HG03045 (cell line): ENCODE results near the gene CCDC178.
"Not testable (repeated sequence)": the region's sequence is repeated elsewhere in the genome, so short reads cannot be mapped to it uniquely, and the experiment has no call there.

Experiments used
- ATAC-seq: cut with Tn5 transposase; IDR thresholded peaks from one replicate; pipeline ENCODE4 v1.9.1; 2021; ENCODE audit warnings: mild to moderate bottlenecking, moderate library complexity; ENCODE audit not compliant: unreplicated experiment

Gene CCDC178, protein sequence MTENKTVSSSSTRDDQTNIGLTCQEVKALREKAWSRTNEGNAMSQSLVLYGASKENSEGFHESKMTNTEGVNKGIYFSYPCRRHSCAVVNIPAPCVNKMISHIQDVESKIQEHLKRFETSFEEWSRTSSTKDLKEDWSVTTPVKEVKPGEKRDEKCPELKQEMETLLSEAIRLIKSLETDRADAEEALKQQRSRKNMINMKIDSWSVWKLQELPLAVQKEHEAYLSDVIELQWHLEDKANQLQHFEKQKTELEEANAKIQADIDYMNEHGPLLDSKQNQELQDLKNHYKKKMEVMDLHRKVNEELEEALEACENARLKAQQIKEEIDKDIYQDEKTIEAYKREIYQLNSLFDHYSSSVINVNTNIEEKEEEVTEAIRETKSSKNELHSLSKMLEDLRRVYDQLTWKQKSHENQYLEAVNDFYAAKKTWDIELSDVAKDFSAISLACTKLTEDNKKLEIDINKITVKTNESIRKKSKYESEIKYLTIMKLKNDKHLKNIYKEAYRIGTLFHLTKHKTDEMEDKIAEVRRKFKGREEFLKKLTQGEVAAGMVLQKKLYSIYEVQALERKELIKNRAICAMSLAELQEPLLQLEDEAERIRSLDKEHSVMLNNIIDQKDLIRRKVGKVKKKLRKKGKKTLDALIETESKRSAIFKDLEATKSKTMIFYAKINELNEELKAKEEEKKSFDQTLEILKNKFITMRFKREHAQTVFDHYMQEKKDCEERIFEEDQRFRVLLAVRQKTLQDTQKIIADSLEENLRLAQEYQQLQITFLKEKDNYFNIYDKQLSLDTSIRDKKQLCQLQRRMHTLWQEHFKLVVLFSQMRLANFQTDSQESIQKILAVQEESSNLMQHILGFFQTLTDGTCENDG

DNA sequence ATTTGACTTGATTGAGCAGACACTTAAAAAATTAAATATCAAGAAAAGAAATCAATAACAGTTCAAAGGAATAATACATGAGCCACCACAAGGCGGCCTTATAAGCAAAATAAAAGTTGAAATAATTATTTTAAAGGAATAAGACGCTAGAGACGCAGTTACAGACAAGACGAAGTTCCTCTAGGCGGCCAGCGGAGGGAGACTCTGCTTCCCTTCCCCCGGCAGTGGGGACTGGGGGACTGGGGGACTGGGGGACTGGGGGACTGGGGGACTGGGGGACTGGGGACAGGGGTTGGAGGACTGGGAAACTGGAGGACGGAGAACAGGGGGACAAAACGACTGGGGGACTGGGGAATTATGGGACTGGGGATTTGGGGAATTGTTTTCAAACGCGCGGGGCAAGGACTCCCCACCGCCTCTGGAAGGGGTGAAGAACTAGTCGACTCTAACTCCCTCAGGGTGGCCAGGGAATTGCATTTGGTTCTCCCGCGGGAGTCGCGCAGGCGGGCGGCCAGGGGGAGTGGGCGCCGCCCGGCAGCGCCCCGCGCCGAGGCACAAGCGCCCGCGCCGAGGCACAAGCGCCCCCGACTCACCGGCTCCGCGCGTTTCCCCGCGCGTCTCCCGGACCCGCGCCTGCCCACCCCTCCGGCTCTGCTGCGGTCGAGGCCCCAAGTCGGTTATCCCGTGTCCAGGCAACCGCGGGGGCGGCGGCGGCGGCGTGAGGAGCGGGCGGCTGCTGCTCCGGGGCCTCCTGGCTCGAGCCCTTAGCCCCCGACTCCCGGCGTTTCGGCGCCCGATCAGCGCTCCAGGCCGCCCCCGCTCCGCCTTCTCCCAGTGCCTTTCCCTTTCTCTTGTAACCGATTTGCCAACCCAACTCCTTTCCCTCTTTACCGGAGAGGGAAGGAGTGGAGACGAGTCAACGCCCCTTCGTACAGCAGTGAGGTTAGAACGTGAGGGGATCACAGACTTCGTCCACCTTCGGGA lies at the start of gene CCDC178:
Gene CCDC178 (minus strand): TSS at position 662 of the 984 bp plus-strand sequence. CDS start 28,633 bp downstream, outside the sequence.
- ATAC-seq: no peak

DNA sequence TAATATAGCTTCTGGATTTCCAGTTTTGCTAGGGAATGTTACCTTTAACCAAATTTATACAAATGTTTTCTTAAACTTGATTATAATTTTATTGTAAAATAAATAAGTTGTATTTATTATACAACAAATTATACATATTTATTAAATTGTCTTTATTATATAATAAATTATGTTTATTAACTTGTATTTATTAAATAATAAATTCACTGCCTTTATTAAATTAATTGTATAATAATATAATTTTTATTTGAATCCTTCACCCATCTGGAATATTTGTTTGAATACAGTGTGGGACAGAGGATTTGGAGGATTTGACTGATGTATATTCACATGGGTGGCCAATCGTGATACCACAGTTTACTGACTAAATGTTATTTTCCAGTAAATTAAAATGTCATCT lies 43.4 kb upstream of the CCDC178 start:
- no peak for ATAC-seq

DNA sequence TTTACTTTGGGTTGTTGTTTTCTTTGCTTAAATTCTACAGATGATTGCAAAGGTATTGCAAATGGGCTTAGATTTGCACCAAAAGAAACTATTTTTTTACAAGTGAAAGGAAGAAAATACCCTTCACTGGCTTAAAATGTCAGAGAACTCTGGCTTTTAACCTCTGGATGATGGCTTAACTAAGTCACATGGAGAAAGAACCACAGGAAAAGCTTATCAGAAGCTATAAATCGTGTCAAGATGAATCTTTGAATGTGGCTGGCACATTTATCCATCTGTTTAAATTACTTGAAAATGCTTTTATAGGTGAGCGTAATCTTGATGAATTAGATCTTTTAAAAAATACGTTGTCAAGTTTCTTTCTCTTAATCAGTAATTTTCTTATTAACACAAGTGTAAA lies 32.0 kb upstream of the CCDC178 start:
- ATAC-seq: no peak

DNA sequence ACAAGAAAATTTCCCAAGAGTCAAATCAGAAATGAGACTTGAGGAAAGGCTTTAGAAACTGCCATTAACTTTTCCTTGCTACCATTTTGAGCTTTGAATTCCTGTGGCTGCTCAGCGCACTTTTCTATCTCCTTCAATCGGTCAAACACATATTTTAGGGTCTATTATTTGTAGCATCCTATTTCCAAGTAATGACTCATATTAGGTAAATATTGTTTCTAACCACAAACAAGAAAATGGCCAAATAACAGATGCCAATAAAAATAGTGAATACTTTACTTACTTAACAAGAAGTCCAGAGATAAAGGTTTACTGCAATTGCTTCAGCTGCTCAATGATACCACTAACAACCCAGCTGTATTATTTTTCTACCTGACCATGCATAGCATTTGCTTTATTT lies 29.7 kb upstream of the CCDC178 start:
- ATAC-seq: no peak

DNA sequence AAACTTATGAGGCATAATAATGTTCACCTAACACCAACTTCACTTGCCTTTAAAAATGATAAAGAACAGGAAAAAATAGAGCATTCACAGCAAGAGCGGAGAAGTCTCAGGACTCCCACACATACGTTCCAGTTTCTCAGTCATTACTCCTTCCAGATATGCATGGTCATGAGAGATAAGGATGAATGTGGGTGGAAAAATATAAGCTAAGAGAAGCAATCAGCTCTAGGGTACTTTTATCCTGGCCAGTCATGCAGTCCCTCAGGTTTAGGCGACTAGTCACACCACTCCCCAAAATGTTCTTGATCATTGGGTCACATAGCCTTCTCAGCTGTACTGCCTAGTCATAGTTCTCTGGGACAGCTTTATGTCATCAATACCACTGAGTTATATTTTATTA lies 29.2 kb upstream of the CCDC178 start:
- no peak for ATAC-seq

DNA sequence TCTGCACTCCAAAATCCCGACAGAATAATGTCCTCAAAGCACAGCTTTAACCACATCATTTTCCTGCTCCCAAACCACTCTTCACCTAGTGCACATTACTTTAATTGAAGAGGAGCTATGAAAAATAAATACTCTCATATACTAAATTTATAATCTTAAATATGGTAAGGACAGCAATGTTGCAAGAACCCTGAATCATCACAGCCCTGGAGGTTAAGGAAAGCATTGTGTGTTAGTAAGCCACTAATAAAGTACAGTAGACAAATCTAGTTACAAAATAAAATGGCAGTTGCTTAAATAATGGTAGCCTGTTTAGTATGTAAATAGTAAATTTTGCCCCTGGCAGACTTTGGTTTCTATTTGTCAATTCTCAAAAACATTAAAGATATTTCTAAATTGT lies 27.0 kb upstream of the CCDC178 start:
- ATAC-seq: no peak

DNA sequence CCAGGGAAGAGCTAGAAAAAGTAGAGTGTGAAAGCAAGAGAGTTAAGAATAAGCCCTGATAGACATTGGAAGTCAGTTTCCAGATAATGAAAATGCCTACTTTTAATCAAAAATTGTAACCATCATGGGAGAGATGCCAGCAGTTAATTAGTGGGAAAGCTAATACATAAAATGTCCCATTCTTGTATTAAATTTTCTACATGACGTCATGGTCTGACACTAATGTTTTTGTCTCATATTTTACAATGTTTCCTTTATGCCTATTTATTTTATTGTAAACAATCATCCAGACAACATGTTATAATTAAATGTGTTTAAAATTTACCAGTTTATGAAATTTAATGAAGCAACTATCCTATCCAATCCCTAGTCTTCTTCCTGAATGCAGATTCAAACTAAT lies 26.3 kb upstream of the CCDC178 start:
- no peak for ATAC-seq

DNA sequence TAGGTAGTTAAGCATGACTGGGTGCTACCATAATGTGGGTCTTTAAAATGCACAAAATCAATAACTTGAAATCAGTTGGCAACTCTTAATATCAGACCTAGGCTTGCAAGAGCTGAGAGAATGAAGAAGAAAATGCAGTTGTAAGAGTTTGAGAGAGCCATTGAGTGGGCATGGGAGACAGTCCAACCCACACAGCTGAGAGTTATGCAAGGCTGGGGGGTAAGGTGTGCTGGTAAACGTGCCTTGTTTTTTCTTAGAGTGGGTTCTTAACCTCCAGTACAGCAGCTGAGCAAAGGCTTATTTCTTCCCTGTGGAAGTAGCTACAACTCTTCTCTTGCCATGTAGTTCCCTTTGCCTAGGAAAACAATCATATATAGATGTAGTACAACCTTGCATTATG lies 20.2 kb upstream of the CCDC178 start:
- no peak for ATAC-seq

DNA sequence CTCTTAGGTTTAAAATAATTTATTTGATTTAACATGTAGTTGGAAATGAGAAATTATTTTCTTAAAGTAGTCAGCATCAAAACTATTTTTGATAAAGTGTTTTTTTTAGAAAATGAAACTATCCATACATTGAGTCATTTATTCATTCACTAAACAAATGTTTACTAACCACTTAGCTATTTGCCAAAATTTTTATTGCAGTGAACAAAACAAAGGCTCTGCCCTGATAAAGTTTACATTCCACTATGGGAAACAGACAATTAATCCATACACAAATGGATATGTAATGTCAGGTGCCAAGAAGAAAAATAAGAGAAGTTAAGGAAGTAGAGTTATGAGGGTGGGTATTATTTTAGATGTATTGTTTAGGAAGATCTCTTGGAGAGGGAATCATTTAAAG lies 19.1 kb upstream of the CCDC178 start:
- ATAC-seq: no peak

DNA sequence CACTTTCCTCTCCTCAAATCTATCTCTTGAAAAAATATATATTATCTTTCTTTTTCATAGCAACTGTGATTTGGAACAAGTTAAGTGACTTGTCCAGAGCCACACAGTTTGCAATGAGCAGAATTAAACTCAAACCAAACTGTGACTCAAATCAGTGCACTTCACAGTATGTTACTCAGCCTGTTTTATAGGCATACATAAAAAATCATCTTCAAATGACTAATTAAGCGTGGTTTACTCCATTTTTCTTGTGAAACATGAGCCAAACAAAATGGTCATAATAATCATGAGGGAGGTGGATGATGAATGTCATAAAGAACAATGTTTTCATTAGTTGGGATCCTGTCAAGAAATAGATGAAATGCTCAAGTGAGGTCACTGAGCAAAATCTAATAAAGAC lies 6.1 kb upstream of the CCDC178 start:
- ATAC-seq: no peak

DNA sequence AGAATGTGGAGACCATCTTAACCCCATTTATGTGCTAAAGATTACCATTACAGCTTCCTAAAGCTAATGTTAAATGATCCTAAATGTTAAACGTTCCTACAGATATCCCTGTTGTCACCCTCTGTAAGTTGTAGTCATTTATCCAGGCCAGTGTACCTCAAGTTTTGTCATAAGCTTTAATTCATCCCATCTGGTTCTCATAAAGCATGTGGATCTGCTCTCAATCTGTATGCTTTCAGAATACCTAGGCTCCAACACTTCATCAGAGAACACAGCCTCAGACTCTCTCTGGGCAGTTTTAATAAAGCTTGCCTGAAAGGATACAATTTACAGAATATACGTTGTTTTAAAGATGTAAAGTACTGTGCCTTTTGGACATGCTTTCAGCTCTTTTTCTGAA lies 4.2 kb upstream of the CCDC178 start:
- no peak for ATAC-seq

DNA sequence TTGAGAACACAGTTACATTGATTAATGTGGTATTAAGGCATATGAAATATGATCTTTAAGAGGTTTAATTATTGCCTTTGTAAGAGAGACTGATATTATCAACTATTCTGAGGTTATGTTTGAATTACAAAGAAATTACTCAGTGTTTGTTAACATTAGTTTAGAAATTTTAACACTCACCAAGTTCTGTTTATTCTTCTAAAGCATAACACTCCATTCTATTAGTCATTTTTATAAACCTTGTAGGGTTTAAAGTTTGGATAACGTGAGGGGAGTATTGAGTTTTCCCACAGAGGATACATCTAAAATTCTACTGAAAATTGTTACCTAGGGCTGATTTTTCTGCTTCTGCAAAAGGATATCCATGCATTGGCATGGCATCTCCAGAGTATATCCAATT lies 7.7 kb downstream of the CCDC178 start:
- no peak for ATAC-seq

DNA sequence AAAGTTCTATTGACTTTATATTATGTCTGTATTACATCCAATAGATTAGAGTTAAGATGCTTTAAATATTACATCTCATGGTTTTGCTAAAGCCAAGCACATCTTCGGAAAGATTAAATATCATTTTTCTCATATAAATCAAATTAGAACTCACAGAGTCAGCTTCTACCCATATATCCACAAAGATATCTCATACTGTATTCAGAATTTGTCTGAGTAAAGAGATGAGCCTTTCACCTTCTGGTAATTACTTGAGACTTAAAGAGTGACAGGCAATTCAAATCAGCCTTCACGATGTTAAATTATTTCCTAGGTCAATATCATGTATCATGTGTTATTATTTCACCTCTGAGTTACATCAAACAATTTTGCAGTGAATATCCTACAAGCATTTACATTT lies 13.0 kb downstream of the CCDC178 start:
- no peak for ATAC-seq

DNA sequence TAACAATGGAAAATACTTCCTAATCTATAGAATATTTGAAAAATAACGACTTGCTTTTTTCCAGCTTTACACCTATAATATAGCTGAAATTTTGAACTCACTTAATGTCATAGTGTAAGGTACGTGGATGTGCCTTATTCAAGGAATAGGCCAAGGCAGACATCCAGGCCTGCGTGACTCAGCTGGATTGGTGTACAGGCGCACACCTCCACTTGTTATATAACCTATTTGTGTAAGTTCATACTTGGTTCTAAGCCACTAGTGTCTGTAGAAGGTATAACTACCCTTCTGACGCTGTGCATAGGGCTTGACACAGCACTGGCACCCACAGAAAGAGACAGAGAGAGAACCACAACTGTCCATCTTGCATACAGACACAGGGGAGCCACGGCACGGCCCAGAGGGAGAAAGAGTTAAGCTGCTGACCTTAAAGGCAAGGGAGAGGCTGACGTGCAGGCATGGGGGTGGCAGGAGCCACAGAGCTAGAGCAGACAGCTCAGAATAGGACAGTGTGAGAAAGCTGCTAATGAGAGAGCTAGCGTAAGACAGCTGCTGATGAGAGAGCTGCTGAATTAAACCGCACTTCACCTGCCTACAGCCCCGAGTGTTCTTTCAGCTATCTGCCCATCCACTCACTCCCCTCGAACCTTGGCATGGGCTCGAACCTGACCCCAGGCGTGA lies 16.1 kb downstream of the CCDC178 start:
- no peak for ATAC-seq

DNA sequence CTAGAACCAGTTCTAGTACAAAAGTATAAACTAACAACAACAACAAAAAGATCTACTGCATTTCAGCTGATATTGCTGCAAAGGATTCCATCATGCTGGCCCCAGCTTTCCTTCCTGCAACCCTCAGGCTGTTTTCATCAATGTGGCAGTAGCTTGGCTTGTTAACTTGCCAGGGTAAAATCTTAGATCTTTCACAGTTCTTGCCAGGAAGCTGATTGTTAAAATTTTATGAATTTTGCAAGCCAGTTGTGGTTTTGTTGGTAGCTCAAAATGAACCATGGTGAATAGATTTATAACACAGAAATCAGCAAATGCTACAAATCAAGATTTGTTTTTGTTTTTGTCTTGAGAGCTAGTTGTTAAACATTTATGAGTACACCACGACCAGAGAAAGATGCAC lies 19.3 kb downstream of the CCDC178 start:
- ATAC-seq: no peak

DNA sequence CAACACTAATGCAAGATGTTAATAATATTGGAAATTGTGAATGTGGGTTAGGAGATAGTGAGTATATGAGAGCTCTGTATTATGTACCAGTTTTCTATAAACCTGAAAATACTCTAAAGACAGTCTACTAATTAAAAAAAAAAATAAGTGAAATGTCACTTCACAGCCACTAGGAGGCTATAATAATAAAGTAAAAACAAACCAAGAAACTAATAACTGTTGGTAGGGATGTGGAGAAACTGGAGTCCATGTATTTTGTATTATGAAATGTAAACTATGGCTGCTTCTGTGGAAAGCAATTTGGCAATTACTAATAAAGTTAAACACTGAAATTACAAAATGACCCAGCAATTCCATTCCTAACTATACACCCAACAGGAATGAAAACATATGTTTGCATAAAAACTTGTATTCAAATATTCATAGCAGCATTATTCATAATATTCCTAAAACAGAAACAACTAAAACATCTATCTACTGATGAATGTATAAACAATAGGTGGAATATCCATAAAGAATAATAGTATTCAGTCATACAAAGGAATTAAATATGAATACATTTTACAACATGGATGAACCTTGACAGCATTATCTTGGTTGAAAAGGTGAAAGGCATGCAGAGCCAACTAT lies 36.2 kb downstream of the CCDC178 start:
- no peak for ATAC-seq

DNA sequence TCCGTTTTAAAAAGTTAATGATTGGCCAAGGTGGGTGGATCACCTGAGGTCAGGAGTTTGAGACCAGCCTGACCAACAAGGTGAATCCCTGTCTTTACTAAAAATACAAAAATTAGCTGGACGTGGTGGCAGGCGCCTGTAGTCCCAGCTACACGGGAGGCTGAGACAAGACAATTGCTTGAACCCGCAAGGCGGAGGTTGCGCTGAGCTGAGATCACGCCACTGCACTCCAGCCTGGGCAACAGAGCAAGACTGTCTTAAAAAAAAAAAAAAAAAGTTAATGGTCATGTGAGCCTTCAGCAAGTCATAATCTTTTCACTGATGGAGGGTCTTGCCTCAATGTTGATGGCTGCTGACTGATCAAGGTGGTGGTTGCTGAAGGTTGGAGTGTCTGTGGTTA lies 41.6 kb downstream of the CCDC178 start:
- ATAC-seq: not testable (repeated sequence)

DNA sequence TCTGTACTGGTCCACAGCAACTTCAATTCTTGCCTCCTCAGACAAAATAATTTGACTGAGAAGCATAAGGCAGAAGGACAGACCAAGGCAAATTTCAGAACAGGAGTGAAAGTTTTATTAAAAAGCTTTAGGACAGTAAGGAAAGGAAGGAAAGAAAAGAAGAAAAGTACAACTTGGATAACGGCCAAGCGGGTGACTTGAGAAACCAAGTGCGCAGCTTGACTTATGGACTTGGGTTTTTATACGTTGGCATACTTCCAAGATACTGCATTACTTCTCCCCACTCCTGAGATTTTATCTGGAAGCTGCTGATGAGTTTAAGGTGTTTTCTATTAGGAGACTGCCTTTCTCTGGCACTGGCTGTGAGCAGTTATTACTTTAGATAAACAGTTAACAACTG lies 64.7 kb downstream of the CCDC178 start:
- ATAC-seq: no peak

DNA sequence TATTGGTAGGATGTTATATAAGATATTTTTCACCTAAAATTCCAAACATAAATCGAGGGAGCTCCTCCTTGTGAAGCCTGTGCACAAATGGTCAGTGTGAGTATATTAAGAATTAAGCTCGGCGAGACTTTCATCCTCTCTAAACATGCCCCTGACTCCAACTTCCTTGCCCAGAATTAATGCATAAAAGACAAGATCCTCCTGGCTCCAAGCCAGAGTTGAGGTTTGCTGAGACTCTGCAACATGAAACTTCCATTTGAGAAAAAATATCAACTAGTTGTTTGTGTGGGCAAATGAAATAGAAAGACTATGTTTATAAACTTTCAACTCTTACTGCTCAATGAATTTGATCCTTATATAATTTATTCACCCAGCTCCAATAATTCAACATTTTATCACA lies 68.1 kb downstream of the CCDC178 start:
- ATAC-seq: no peak
